Epithelial cell of esophagus (primary cell): ENCODE data around the gene NDUFAF8.
A peak's percentile ranks its signal among the peaks of the same experiment; 100 is the strongest.
"Not testable (repeated sequence)": the region's sequence is repeated elsewhere in the genome, so short reads cannot be mapped to it uniquely, and the experiment has no call there.

Experiments
- DNase-seq: peaks from one replicate; pipeline ENCODE4 v3.0.0; 2010; ENCODE audit warnings: low read depth
- H3K4me3 ChIP-seq: 2 replicates; pipeline ENCODE4 v1.5.1; 2011; ENCODE audit warnings: mild to moderate bottlenecking, low read length, control low read depth
- TF ChIP-seq, protein P1 (sequence below): IDR thresholded peaks from 2 replicates; pipeline ENCODE4 v1.5.1; 2011; ENCODE audit warnings: low read depth, mild to moderate bottlenecking, low read length, control low read depth, inconsistent platforms; ENCODE audit not compliant: insufficient read depth; ENCODE audit errors: missing control alignments

Gene NDUFAF8

GRCh38 chr17:81223762-81224130 lies 15.4 kb upstream of the NDUFAF8 start:
- peak overlapping the region; percentile 31 for H3K4me3 ChIP-seq
- TF ChIP-seq, protein P1, sequence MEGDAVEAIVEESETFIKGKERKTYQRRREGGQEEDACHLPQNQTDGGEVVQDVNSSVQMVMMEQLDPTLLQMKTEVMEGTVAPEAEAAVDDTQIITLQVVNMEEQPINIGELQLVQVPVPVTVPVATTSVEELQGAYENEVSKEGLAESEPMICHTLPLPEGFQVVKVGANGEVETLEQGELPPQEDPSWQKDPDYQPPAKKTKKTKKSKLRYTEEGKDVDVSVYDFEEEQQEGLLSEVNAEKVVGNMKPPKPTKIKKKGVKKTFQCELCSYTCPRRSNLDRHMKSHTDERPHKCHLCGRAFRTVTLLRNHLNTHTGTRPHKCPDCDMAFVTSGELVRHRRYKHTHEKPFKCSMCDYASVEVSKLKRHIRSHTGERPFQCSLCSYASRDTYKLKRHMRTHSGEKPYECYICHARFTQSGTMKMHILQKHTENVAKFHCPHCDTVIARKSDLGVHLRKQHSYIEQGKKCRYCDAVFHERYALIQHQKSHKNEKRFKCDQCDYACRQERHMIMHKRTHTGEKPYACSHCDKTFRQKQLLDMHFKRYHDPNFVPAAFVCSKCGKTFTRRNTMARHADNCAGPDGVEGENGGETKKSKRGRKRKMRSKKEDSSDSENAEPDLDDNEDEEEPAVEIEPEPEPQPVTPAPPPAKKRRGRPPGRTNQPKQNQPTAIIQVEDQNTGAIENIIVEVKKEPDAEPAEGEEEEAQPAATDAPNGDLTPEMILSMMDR, result no peak
- no peak for DNase-seq

DNA sequence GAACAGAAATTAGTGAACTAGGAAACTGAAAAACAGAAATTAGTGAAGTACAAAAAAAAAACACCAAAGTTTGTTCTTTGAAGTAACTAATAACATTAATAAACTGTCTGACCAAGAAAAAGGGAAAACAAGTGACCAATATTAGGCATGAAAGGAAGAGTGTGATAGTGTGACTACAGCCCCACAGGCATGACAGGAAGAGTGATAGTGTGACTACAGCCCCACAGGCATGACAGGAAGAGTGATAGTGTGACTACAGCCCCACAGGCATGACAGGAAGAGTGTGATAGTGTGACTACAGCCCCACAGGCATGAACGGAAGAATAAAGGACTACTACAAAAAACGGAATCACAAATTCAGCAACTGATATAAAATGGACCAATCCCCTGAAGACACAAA lies 11.5 kb upstream of the NDUFAF8 start:
- not testable (repeated sequence) for DNase-seq, H3K4me3 ChIP-seq

GRCh38 chr17:81228420-81228819 lies 10.7 kb upstream of the NDUFAF8 start:
- TF ChIP-seq, protein P1, result no peak
- no peak for DNase-seq
- no peak overlapping the region for H3K4me3 ChIP-seq

GRCh38 chr17:81228834-81229665 lies 10.1 kb upstream of the NDUFAF8 start:
- no peak for DNase-seq
- no peak overlapping the region for H3K4me3 ChIP-seq
- TF ChIP-seq, protein P1, result no peak

GRCh38 chr17:81229666-81229920 lies 9.5 kb upstream of the NDUFAF8 start:
- H3K4me3 ChIP-seq, result no peak overlapping the region
- TF ChIP-seq, protein P1, result no peak
- no peak for DNase-seq

GRCh38 chr17:81230043-81230820 lies 8.9 kb upstream of the NDUFAF8 start:
- TF ChIP-seq, protein P1, result peak; percentile 42
- DNase-seq, result no peak
- H3K4me3 ChIP-seq, result no peak overlapping the region

- no peak for DNase-seq
- TF ChIP-seq, protein P1, result no peak
Measured at GRCh38 chr17:81231121-81231645, 7.9 kb upstream of the NDUFAF8 start.

More at GRCh38 chr17:81231121-81231645, 7.9 kb upstream of the NDUFAF8 start:
- H3K4me3 ChIP-seq, result no peak overlapping the region
